H1 (cell line): ENCODE data around the gene GLTPD2.
A peak's percentile ranks its signal among the peaks of the same experiment; 100 is the strongest.

Experiments
- BRCA1 ChIP-seq: IDR thresholded peaks from 2 replicates; pipeline ENCODE4 v1.6.1; 2012; ENCODE audit warnings: low read depth, low read length, improper control_type of control experiment
- CBX8 ChIP-seq: fragments of 300-800, 300-1000 bp; sonication (generic); IDR thresholded peaks from 2 replicates; pipeline ENCODE4 v1.7.1; 2016; ENCODE audit warnings: low read depth, low read length, borderline replicate concordance
- CTCF ChIP-seq, 3 experiments: IDR thresholded peaks; 1 replicate in 2 of 3; 2 replicates in 1 of 3; pipeline versions ENCODE4 v1.5.1 to v1.6.1; 2011; ENCODE audit warnings: low read length in 3 of 3, mild to moderate bottlenecking in 3 of 3, inconsistent platforms in 2 of 3, low read depth in 1 of 3, moderate library complexity in 1 of 3; ENCODE audit not compliant: insufficient read depth in 1 of 3; ENCODE audit errors: control extremely low read depth in 1 of 3
- EGR1 ChIP-seq: IDR thresholded peaks from 2 replicates; pipeline ENCODE4 v1.6.1; 2011; ENCODE audit warnings: low read depth, low read length, borderline replicate concordance
- EZH2 ChIP-seq: fragments of 200-600 bp; sonication (generic); IDR thresholded peaks from 2 replicates; pipeline ENCODE4 v1.7.1; 2012; ENCODE audit warnings: low read depth, mild to moderate bottlenecking, moderate library complexity, low read length, inconsistent platforms; ENCODE audit not compliant: severe bottlenecking
- GABPA ChIP-seq: IDR thresholded peaks from 2 replicates; pipeline ENCODE4 v1.6.1; 2011; ENCODE audit warnings: mild to moderate bottlenecking, low read length, moderate library complexity, borderline replicate concordance; ENCODE audit not compliant: insufficient read depth
- POLR2A ChIP-seq, 2 experiments: IDR thresholded peaks; 1 replicate in 1 of 2; 2 replicates in 1 of 2; pipeline ENCODE4 v1.6.1; 2011; ENCODE audit warnings: low read depth in 2 of 2, low read length in 2 of 2, mild to moderate bottlenecking in 2 of 2; ENCODE audit errors: control extremely low read depth in 1 of 2
- POLR2AphosphoS5 ChIP-seq: IDR thresholded peaks from 2 replicates; pipeline ENCODE4 v1.6.1; 2011; ENCODE audit warnings: low read depth, low read length
- RNF2 ChIP-seq: fragments of 200-900, 300-1000 bp; sonication (generic); IDR thresholded peaks from 2 replicates; pipeline ENCODE4 v1.7.1; 2016; ENCODE audit warnings: borderline replicate concordance, low read depth, mild to moderate bottlenecking, antibody characterized with exemption, low read length; ENCODE audit not compliant: poor library complexity, severe bottlenecking; ENCODE audit errors: missing control alignments
- SRF ChIP-seq: IDR thresholded peaks from 2 replicates; pipeline ENCODE4 v1.6.1; 2011; ENCODE audit warnings: mild to moderate bottlenecking, low read depth, low read length, moderate library complexity
- USF2 ChIP-seq: IDR thresholded peaks from 2 replicates; pipeline ENCODE4 v1.6.1; 2011; ENCODE audit warnings: low read length, improper control_type of control experiment
- YY1 ChIP-seq: IDR thresholded peaks from 2 replicates; pipeline ENCODE4 v1.6.1; 2011; ENCODE audit warnings: low read depth, mild to moderate bottlenecking, low read length

- TF ChIP-seq CTCF (IDR thresholded peaks at IDR 0.05; ENCODE audit: control extremely low read depth in 1 of 3, insufficient read depth in 1 of 3, low read depth in 1 of 3, low read length in 3 of 3), result 0 out of 4 replicates have a peak, but pooled peaks of 1 of the 3 experiments have one; percentile 5
- TF ChIP-seq YY1, result no peak
- no peak for TF ChIP-seq USF2
- no peak for TF ChIP-seq BRCA1
- TF ChIP-seq POLR2A (IDR thresholded peaks at IDR 0.05; ENCODE audit: control extremely low read depth in 1 of 2, low read depth in 2 of 2, low read length in 2 of 2), result peak in 1 of 2 experiments; percentile 61; a peak in 2 of 3 replicates
- TF ChIP-seq CBX8, result no peak
- TF ChIP-seq SRF, result no peak
- no peak for TF ChIP-seq EGR1
- no peak for TF ChIP-seq GABPA
- no peak for TF ChIP-seq RNF2
- TF ChIP-seq EZH2, result no peak
- TF ChIP-seq POLR2AphosphoS5, result no peak
Observed at GRCh38 chr17:4833178-4833940, 44.6 kb downstream of the GLTPD2 start, which contains the start of gene MINK1.
